ENCODE measurements around the gene BGN. TPM values are rescaled to one million over a fixed set of nuclear protein-coding genes. Genes with fewer than 3 reads are reported as not detected.

The BGN gene
- total RNA-seq, 1 experiment from 2014 or later: 0.37 TPM

GRCh38 chrX:153446950-153447580 is 47.7 kb upstream of the BGN start (continued):
- no peak for TF ChIP-seq CTCF (IDR thresholded peaks at IDR 0.05 in 2 of 3, conservative IDR thresholded peaks at IDR 0.05 in 1 of 3; ENCODE audit: borderline replicate concordance in 1 of 3, insufficient read depth in 1 of 3, low read depth in 2 of 3, low read length in 2 of 3)

DNA sequence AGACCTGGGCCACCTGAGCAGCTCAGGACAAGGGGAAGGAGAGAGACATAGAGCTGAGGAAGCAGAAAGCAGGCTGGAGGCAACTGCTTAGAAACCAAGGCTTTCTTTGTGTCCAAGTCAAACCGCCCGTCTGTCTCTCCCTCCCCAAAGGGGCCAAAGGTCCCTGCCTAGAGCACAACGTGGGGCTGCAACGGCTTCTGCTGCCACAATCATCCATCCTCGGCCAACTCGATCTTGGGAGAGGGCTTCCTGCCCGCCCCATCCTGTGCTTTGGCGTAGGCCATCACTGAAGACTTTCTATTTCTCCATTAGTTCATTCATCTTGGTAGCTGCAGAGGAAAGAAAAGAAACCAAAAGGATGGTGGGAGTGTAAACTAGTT is 47.2 kb upstream of the BGN start:
- ATAC-seq (no peak), DNase-seq (ENCODE audit: low read depth, low spot score) (no peak)
- no peak overlapping the region for H3K4me3 ChIP-seq (replicated peaks in 1 of 2; ENCODE audit: low read depth in 1 of 2, low read length in 2 of 2)
- CTCF ChIA-PET: no interaction called here
- no peak overlapping the region for H3K4me2 ChIP-seq (ENCODE audit: low read length)
- no peak overlapping the region for H3K27ac ChIP-seq (ENCODE audit: low read depth, low read length)
- no peaks in the 10 kb centered on the region for H3K79me2 ChIP-seq (ENCODE audit: insufficient read depth, low read length)
- H4K20me1 ChIP-seq (ENCODE audit: insufficient read depth): no peaks in the 10 kb centered on the region
- RAD21 ChIA-PET (ENCODE audit: low non-redundant PET in 1 of 2, low total read pairs in 2 of 2, uncharacterized antibody in 2 of 2, unreplicated experiment in 2 of 2): no interaction called here
- no peak overlapping the region for H2AFZ ChIP-seq (ENCODE audit: low read depth, low read length, poor library complexity, severe bottlenecking)
- H3K9me3 ChIP-seq (ENCODE audit: control insufficient read depth in 1 of 2, insufficient read depth in 1 of 2, low read depth in 1 of 2, low read length in 2 of 2): no peaks in the 10 kb centered on the region
- POLR2A ChIA-PET: no interaction called here
- no peak overlapping the region for H3K9ac ChIP-seq (ENCODE audit: low read length)
- BruUV-seq (replicated peaks): no TSS peak
- no peaks in the 10 kb centered on the region for H3K36me3 ChIP-seq (ENCODE audit: control insufficient read depth in 1 of 2, insufficient read depth in 2 of 2, low read length in 2 of 2)
- peaks cover 0 to 7% of the 10 kb centered on the region in 2 experiments; a peak in 1 of 4 replicates for H3K4me1 ChIP-seq (ENCODE audit: control insufficient read depth in 1 of 2, insufficient read depth in 2 of 2, low read length in 2 of 2)
- no peaks in the 10 kb centered on the region for H3K9me2 ChIP-seq (ENCODE audit: insufficient read depth)
- no peaks in the 10 kb centered on the region for H3K27me3 ChIP-seq (ENCODE audit: insufficient read depth, low read length)
- intact Hi-C loops (cut with micrococcal nuclease): no loop called here
- no peak for TF ChIP-seq SRF (IDR thresholded peaks at IDR 0.05; ENCODE audit: low read depth)
- TF ChIP-seq RAD21 (IDR thresholded peaks at IDR 0.05; ENCODE audit: low read depth): no peak
- TF ChIP-seq, protein P1, sequence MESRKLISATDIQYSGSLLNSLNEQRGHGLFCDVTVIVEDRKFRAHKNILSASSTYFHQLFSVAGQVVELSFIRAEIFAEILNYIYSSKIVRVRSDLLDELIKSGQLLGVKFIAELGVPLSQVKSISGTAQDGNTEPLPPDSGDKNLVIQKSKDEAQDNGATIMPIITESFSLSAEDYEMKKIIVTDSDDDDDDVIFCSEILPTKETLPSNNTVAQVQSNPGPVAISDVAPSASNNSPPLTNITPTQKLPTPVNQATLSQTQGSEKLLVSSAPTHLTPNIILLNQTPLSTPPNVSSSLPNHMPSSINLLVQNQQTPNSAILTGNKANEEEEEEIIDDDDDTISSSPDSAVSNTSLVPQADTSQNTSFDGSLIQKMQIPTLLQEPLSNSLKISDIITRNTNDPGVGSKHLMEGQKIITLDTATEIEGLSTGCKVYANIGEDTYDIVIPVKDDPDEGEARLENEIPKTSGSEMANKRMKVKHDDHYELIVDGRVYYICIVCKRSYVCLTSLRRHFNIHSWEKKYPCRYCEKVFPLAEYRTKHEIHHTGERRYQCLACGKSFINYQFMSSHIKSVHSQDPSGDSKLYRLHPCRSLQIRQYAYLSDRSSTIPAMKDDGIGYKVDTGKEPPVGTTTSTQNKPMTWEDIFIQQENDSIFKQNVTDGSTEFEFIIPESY (IDR thresholded peaks at IDR 0.05; ENCODE audit: extremely low read depth, insufficient replicate concordance, low read length): no peak
- no peak for TF ChIP-seq EZH2phosphoT487 (IDR thresholded peaks at IDR 0.05; ENCODE audit: borderline replicate concordance)
- no peak for TF ChIP-seq CTCF (IDR thresholded peaks at IDR 0.05 in 2 of 3, conservative IDR thresholded peaks at IDR 0.05 in 1 of 3; ENCODE audit: borderline replicate concordance in 1 of 3, insufficient read depth in 1 of 3, low read depth in 2 of 3, low read length in 2 of 3)

Measured in HCT116 (cell line).